PC-9 (cell line): Measurements from ENCODE around the gene CCL20. TPM values are rescaled to one million over a fixed set of nuclear protein-coding genes. Genes with fewer than 3 reads are reported as not detected.

Experiments
- BruUV-seq: library from RNA; stranded (reverse); fragments of 400-500 nt; replicated peaks from 2 replicates; lab custom pipeline; 2021; lab: Mats Ljungman, UMichigan
- CTCF ChIA-PET: fragments of 300-600 bp; sonication (Branson Sonifier 250); formaldehyde crosslinking; loops from one replicate; lab custom pipeline; 2022; ENCODE audit warnings: antibody characterized with exemption; lab: Charles Lee
- POLR2A ChIA-PET: fragments of 300-600 bp; sonication (Branson Sonifier 250); formaldehyde crosslinking; loops from one replicate; lab custom pipeline; 2022; ENCODE audit warnings: antibody characterized with exemption; ENCODE audit not compliant: unreplicated experiment; lab: Charles Lee
- DNase-seq, 2 experiments: peaks; one replicate each; pipeline versions ENCODE4 v3.0.0 to v3.0.0-alpha.2; 2015 to 2022; ENCODE audit warnings: mixed read lengths in 1 of 2
- H2AFZ ChIP-seq: fragments of 200-600 bp; sonication (generic); 2 replicates; pipeline ENCODE4 v1.8.1; 2017; ENCODE audit warnings: antibody characterized with exemption
- H3F3A ChIP-seq: fragments of 200-600 bp; sonication (generic); 2 replicates; pipeline ENCODE4 v1.8.1; 2017; ENCODE audit warnings: antibody characterized with exemption, mild to moderate bottlenecking, low read depth; ENCODE audit not compliant: insufficient read depth
- H3K27ac ChIP-seq: fragments of 200-600 bp; sonication (generic); 2 replicates; pipeline ENCODE4 v1.6.1; 2016; ENCODE audit warnings: mixed run types
- H3K27me3 ChIP-seq: fragments of 200-600 bp; sonication (generic); 2 replicates; pipeline ENCODE4 v1.6.1; 2016; ENCODE audit warnings: low read depth, mixed run types; ENCODE audit not compliant: insufficient read depth
- H3K36me3 ChIP-seq: fragments of 200-600 bp; sonication (generic); 2 replicates; pipeline ENCODE4 v1.6.1; 2016; ENCODE audit warnings: low read depth, mixed run types
- H3K4me1 ChIP-seq: fragments of 200-600 bp; sonication (generic); replicated peaks from 2 replicates; pipeline ENCODE4 v1.6.1; 2016; ENCODE audit warnings: mixed run types; ENCODE audit not compliant: insufficient read depth
- H3K4me2 ChIP-seq: fragments of 200-600 bp; sonication (generic); 2 replicates; pipeline ENCODE4 v1.6.1; 2017; ENCODE audit warnings: mixed run types
- H3K4me3 ChIP-seq: fragments of 200-600 bp; sonication (generic); 2 replicates; pipeline ENCODE4 v1.6.1; 2016; ENCODE audit warnings: mixed run types
- H3K79me2 ChIP-seq: fragments of 200-600 bp; sonication (generic); 2 replicates; pipeline ENCODE4 v1.6.1; 2017; ENCODE audit warnings: low read depth, mixed run types
- H3K9me2 ChIP-seq: fragments of 200-600 bp; sonication (generic); 2 replicates; pipeline ENCODE4 v1.8.1; 2017; ENCODE audit warnings: mild to moderate bottlenecking; ENCODE audit not compliant: insufficient read depth
- H3K9me3 ChIP-seq: fragments of 200-600 bp; sonication (generic); 2 replicates; pipeline ENCODE4 v1.8.1; 2016; ENCODE audit warnings: low read depth; ENCODE audit not compliant: insufficient read depth
- H4K20me1 ChIP-seq: fragments of 200-600 bp; sonication (generic); 2 replicates; pipeline ENCODE4 v1.8.1; 2017; ENCODE audit not compliant: insufficient read depth
- EZH2 ChIP-seq: fragments of 200-600 bp; sonication (generic); IDR thresholded peaks from 2 replicates; pipeline ENCODE4 v1.8.0; 2017; ENCODE audit warnings: antibody characterized with exemption, low read depth
- intact Hi-C: fragments of 100-400 bp; cut with micrococcal nuclease; formaldehyde crosslinking; loops from one replicate; pipeline ENCODE4 v1.10.0; 2022; ENCODE audit not compliant: unreplicated experiment
- total RNA-seq: library from RNA; stranded (reverse); gene quantifications from 2 replicates; pipeline ENCODE4 v1.2.3, GENCODE V29; 2021
- TF ChIP-seq, protein P1 (sequence below): fragments of 200-600 bp; sonication (generic); conservative IDR thresholded peaks from 2 replicates; pipeline ENCODE4 v1.6.1; 2017; ENCODE audit warnings: mixed run types, antibody characterized with exemption, mild to moderate bottlenecking, moderate library complexity

Gene CCL20
- total RNA-seq, 1 experiment from 2014 or later, result not detected

DNA sequence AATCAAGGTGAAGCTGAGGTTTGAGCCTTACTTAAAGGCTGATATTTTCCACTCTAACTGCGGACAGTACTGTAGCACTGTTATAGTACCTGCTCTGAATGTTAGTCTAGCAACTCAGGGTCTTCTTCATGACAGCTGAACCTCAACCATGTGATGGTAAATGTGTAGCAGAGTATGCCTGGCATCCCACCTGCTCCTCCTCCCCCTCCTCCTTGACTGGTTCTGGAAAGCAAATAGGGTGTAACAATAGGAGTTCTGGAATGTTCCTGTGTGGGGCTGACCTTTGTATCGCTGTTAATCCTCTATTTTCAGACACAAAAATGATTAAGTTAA is 447 bp upstream of the CCL20 start:
- peaks cover 7% of the 10 kb centered on the region; the same call in 1 of the 2 replicates for H3K79me2 ChIP-seq
- DNase-seq, result no peak
- no peak overlapping the region for H3K27ac ChIP-seq
- TF ChIP-seq, protein P1, sequence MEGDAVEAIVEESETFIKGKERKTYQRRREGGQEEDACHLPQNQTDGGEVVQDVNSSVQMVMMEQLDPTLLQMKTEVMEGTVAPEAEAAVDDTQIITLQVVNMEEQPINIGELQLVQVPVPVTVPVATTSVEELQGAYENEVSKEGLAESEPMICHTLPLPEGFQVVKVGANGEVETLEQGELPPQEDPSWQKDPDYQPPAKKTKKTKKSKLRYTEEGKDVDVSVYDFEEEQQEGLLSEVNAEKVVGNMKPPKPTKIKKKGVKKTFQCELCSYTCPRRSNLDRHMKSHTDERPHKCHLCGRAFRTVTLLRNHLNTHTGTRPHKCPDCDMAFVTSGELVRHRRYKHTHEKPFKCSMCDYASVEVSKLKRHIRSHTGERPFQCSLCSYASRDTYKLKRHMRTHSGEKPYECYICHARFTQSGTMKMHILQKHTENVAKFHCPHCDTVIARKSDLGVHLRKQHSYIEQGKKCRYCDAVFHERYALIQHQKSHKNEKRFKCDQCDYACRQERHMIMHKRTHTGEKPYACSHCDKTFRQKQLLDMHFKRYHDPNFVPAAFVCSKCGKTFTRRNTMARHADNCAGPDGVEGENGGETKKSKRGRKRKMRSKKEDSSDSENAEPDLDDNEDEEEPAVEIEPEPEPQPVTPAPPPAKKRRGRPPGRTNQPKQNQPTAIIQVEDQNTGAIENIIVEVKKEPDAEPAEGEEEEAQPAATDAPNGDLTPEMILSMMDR, result no peak
- TF ChIP-seq EZH2, result no peak
- H3K4me1 ChIP-seq, result peaks cover 34% of the 10 kb centered on the region
- H2AFZ ChIP-seq, result no peak overlapping the region
- H3K27me3 ChIP-seq, result no peaks in the 10 kb centered on the region
- no peak overlapping the region for H3K4me3 ChIP-seq
- BruUV-seq, result no TSS peak
- CTCF ChIA-PET, result no interaction called here
- intact Hi-C loops, result no loop called here
- H3K9me3 ChIP-seq, result peaks cover 22% of the 10 kb centered on the region
- peaks cover 20% of the 10 kb centered on the region for H3F3A ChIP-seq
- POLR2A ChIA-PET, result no interaction called here
- H3K4me2 ChIP-seq, result no peak overlapping the region
- H4K20me1 ChIP-seq, result no peaks in the 10 kb centered on the region
- no peaks in the 10 kb centered on the region for H3K36me3 ChIP-seq
- H3K9me2 ChIP-seq, result no peaks in the 10 kb centered on the region

DNA sequence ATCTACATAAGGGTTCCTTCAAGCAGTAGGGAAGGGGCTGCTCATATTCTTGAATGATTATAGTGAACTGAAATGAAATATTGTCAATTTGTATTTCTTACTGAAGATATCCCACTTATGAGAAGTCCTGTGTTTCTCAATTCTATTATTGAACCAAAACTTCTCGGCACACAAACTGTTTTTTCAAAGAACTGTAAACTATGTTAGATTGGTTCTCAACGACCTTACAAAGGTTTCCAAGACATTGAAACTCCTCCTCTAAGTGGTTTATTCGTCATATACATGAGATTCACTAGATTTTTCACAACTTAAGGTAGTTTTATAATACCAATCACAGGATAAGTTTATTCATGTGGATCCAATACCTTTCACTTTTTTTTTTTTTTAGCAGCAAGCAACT is 1.4 kb downstream of the CCL20 start:
- no peaks in the 10 kb centered on the region for H3K9me2 ChIP-seq
- H3K27me3 ChIP-seq, result no peaks in the 10 kb centered on the region
- ChIA-PET POLR2A (no interaction called here), CTCF (no interaction called here)
- peaks cover 49% of the 10 kb centered on the region for H3K4me1 ChIP-seq
- no TSS peak for BruUV-seq
- H3K27ac ChIP-seq, result no peak overlapping the region
- H3K4me3 ChIP-seq, result no peak overlapping the region
- H3K9me3 ChIP-seq, result peaks cover 13% of the 10 kb centered on the region
- H2AFZ ChIP-seq, result no peak overlapping the region
- peak overlapping the region; percentile 88; the same call in 1 of the 2 replicates for H3K4me2 ChIP-seq
- DNase-seq, result no peak
- H3F3A ChIP-seq, result peaks cover 37% of the 10 kb centered on the region
- H3K36me3 ChIP-seq, result no peaks in the 10 kb centered on the region
- no peak for TF ChIP-seq EZH2
- TF ChIP-seq, protein P1, result no peak
- H4K20me1 ChIP-seq, result no peaks in the 10 kb centered on the region
- intact Hi-C loops, result no loop called here
- peaks cover 7% of the 10 kb centered on the region; the same call in 1 of the 2 replicates for H3K79me2 ChIP-seq

DNA sequence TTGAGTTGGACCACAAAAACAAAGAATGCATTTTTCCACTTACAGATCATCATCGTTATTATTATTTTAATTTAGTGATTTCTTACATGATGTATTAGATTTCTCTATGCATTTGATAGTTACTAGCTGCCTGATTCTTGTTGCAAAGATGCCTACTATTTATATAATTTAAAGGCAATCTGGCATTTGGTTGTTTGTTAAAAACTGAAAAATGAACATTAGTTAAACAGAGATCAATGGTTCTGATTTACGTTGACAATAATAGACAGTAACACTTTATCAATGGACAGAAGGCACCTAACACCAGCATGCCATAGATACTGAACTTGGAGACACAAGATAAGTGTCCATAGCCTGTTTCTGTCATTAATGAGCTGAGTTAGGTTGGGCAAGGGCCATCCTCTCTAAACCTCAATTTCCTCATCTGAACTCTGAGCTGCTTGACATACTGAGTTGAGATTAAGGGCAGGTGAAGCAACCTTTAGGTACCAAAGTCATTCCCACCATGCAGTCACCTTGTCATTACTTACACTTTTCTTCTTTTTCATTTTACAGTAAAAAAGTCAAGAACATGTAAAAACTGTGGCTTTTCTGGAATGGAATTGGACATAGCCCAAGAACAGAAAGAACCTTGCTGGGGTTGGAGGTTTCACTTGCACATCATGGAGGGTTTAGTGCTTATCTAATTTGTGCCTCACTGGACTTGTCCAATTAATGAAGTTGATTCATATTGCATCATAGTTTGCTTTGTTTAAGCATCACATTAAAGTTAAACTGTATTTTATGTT is 3.1 kb downstream of the CCL20 start:
- H2AFZ ChIP-seq, result no peak overlapping the region
- H3K27ac ChIP-seq, result peak overlapping the region; percentile 98
- BruUV-seq, result no TSS peak
- H3K79me2 ChIP-seq, result peaks cover 7% of the 10 kb centered on the region; the same call in 1 of the 2 replicates
- intact Hi-C loops, result no loop called here
- peak overlapping the region; percentile 55 for H3K4me3 ChIP-seq
- no peaks in the 10 kb centered on the region for H3K36me3 ChIP-seq
- no peak for DNase-seq
- H4K20me1 ChIP-seq, result no peaks in the 10 kb centered on the region
- no peak for TF ChIP-seq EZH2
- TF ChIP-seq, protein P1, result no peak
- H3K9me2 ChIP-seq, result no peaks in the 10 kb centered on the region
- CTCF ChIA-PET, result no interaction called here
- H3K27me3 ChIP-seq, result no peaks in the 10 kb centered on the region
- H3K4me2 ChIP-seq, result peak overlapping the region; percentile 88
- peaks cover 45% of the 10 kb centered on the region for H3F3A ChIP-seq
- peaks cover 56% of the 10 kb centered on the region for H3K4me1 ChIP-seq
- POLR2A ChIA-PET, result no interaction called here
- peaks cover 13% of the 10 kb centered on the region; the same call in 1 of the 2 replicates for H3K9me3 ChIP-seq
